Muscle of arm (tissue), 12 donors: ENCODE results near the gene STARD4. TPM values are rescaled to one million over a fixed set of nuclear protein-coding genes. Genes with fewer than 3 reads are reported as not detected.

Experiments used
- DNase-seq: peaks from one replicate; pipeline ENCODE4 v3.0.0-alpha.2; 2013
- polyA plus RNA-seq, 12 donors: library from polyadenylated mRNA; unstranded; fragments of 120-200 nt; gene quantifications; one replicate each; pipeline ENCODE4 v1.2.1, GENCODE V29; 2013; ENCODE audit not compliant: insufficient read length in 12 of 12

Gene STARD4
- polyA plus RNA-seq, 12 donors = 5.6 to 25.6 (median 11.0) TPM; not detected in 1

GRCh38 chr5:111478898-111479297 lies 33.4 kb downstream of the STARD4 start:
- DNase-seq = no peak

GRCh38 chr5:111478266-111478665 lies 34.1 kb downstream of the STARD4 start:
- DNase-seq = no peak

DNA sequence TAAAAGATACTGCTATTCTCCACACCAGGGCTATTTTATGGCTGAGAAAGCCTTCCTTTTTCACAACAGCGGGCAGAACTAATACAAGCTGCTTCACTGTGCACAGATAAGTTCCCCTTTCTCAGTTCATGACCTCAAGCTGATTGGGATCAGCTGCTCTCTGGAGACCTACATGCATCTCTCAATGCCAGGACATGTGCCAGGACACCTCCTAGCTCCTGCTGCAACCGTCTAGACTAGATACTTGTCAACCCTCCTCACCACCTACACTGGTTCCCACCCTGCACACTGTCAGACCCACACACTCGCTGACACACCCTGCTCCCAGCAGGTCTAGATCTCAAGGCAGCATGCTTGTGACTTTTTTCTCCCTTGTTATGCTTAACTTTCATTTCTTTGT lies 39.8 kb downstream of the STARD4 start:
- no peak for DNase-seq

DNA sequence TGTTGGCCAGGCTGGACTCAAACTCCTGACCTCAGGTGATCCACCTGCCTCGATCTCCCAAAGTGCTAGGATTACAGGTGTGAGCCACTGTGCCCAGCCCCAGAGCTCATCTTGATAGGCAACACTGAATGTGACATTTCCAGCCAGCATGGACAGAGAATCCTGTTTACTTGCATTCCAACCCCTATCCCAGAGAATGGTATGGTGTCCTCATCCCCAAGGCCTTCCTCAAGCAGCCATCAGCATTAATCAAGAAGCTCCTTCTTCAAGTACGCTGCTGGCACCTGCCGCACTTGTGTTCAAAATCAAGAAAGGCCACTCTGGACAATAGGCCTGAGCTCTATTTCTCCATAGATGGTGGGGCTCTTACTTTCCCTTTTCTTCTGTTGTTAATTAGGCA lies 40.2 kb downstream of the STARD4 start:
- no peak for DNase-seq

- DNase-seq = no peak
These were observed 42.4 kb downstream of the STARD4 start for GRCh38 chr5:111469903-111470302.

DNA sequence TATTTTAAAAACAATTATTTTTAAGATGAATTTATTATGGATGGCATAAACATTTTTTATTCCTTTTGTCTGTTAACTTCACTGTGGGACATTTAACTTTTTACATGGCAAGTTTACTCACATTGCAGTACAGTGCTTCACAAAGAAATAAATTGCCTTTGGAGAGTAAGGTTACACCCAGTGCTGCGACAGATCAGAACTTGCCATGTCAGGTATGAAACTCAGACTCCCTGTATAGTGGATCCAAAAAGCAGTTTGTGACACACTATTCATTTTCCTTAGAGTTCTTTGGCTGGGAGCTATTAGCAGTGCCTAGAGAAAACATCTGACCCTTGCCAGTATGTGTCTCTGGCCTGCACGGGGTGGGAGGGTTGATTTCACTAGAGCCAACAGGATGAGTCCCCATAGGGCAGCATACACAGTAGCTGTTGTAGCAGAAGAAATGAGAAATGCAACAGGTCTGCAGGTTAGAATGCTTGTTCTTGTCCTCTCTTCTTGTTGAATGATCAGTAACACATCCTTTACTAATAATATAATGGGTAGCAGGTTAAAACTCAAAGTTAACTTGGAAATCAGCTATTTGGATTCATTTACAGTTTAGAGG lies 42.9 kb downstream of the STARD4 start:
- DNase-seq = no peak

- no peak for DNase-seq
These were observed 49.0 kb downstream of the STARD4 start for GRCh38 chr5:111463311-111463710.

GRCh38 chr5:111461934-111462333 lies 50.4 kb downstream of the STARD4 start:
- DNase-seq = no peak

- DNase-seq = no peak
These were observed 51.1 kb downstream of the STARD4 start for GRCh38 chr5:111461255-111461671.

- DNase-seq = no peak
These were observed 57.6 kb downstream of the STARD4 start for GRCh38 chr5:111454776-111455175.

DNA sequence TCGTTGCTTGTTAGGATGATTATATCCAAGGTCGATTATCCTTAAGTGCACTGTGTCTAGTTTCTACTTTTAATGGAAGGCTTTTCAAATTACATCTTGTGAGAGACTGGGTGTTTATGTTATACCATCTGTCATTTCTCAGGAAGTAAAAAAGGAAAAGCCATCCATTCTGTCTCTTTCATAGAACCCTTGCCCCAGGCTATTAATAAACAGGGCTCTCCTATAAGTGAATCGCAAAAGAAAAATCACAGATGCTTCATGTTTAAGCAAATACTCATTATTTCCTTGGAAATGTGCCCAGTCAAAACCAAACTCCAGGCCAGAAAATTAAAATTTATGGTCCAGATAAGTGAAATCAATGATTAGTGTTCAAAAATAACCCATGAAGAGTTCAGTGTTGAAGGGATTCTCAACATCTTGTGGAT lies 58.1 kb downstream of the STARD4 start:
- DNase-seq = no peak

DNA sequence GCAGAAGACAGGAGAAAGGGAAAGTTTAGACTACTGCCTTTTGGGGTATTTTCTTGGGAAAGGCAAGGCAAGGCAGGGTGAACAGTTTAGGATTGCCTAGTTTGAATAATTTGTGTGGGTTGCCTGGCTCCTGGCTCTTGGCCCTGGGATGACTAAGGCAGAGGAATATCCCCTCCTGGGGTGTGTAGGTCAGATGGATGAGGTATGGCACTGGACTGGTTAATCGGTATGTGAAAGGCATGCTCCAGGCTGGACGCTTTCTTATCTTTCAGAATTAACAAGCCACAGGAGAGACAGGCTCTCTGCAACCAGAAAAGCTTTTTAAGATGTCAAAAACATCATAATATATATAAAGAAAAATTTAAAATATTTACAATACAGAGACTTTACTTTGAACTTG lies 58.6 kb downstream of the STARD4 start:
- no peak for DNase-seq

GRCh38 chr5:111453295-111453694 lies 59.0 kb downstream of the STARD4 start:
- no peak for DNase-seq

DNA sequence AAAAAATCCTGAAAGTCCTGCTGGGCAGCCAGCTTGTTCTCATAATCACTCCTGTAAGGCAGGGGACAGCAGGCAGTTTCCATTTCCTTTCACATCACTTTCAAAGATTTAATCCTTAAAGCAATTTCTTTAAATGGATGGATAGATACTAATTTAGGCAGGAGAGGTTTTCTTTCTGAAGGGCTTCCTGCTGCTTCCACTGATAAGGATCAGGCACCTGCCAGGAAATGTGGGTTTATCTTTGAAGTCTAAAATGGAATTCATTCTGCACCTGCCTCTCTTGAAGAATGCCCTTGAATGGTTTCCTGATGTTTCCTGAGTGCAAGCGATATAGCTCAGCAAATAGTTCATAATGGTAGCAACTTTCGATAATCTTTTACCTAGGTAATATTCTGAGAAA lies 64.5 kb downstream of the STARD4 start:
- no peak for DNase-seq

DNA sequence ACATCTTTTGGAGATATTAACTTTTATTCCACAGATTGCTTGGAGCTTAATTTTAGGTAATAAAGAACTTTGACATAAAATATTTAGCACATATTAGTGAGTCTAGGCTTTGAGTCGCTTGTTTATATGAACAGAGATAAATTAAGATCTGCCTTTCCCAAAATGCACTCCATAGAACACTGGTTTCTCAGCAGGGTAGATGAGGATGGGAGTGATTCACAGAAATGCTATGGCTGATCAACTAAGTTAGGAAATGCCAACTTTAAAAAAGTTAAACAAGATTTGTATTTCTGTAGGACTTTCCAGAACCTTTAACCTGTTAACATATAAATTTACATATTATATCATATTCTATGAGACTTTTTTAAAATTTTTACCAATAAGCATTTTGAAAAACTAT lies 65.2 kb downstream of the STARD4 start:
- DNase-seq = no peak

Other genes with a start within 250 kb of the STARD4 start
- gene NREP, start 244.7 kb upstream of the STARD4 start, polyA plus RNA-seq = 100 to 1,000 TPM; 342 to 519 (median 416) TPM